Stimulated activated CD4-positive, alpha-beta T cell treated with anti-CD3 and anti-CD28 coated beads, Interleukin-15, amount 100 ng/mL, for 1 hour (primary cell): Measurements from ENCODE around the gene TENM4.

Experiments
- DNase-seq, 2 donors: peaks; one replicate each; pipeline ENCODE4 v3.0.0-alpha.2; 2020; ENCODE audit warnings: low read depth in 1 of 2, low spot score in 1 of 2

TENM4 gene

GRCh38 chr11:78727816-78728215 lies 713.0 kb downstream of the TENM4 start:
- no peak for DNase-seq

- DNase-seq: no peak
Measured at GRCh38 chr11:78725200-78725599, 715.6 kb downstream of the TENM4 start.

- no peak for DNase-seq
Measured at GRCh38 chr11:78722786-78723185, 718.0 kb downstream of the TENM4 start.

GRCh38 chr11:78720281-78720989 lies 720.4 kb downstream of the TENM4 start:
- DNase-seq: no peak

GRCh38 chr11:78717041-78717440 lies 723.8 kb downstream of the TENM4 start:
- no peak for DNase-seq

- peak in 1 of 2 donors; percentile 8 for DNase-seq
Measured at GRCh38 chr11:78715639-78716311, 725.1 kb downstream of the TENM4 start.

- no peak for DNase-seq
Measured at GRCh38 chr11:78714539-78714938, 726.3 kb downstream of the TENM4 start.

- DNase-seq: no peak
Measured at GRCh38 chr11:78711735-78712134, 729.1 kb downstream of the TENM4 start.

GRCh38 chr11:78710417-78710816 lies 730.4 kb downstream of the TENM4 start:
- DNase-seq: no peak

GRCh38 chr11:78708388-78708787 lies 732.4 kb downstream of the TENM4 start:
- no peak for DNase-seq

- no peak for DNase-seq
Measured at GRCh38 chr11:78706551-78706950, 734.3 kb downstream of the TENM4 start.

- no peak for DNase-seq
Measured at GRCh38 chr11:78704811-78705210, 736.0 kb downstream of the TENM4 start.

GRCh38 chr11:78699609-78700135 lies 741.2 kb downstream of the TENM4 start:
- no peak for DNase-seq

GRCh38 chr11:78698612-78699011 lies 742.2 kb downstream of the TENM4 start:
- no peak for DNase-seq

GRCh38 chr11:78696177-78696576 lies 744.7 kb downstream of the TENM4 start:
- DNase-seq: no peak

- no peak for DNase-seq
Measured at GRCh38 chr11:78694152-78694551, 746.7 kb downstream of the TENM4 start.

GRCh38 chr11:78691215-78691614 lies 749.6 kb downstream of the TENM4 start:
- DNase-seq: no peak

- no peak for DNase-seq
Measured at GRCh38 chr11:78690352-78690987, 750.4 kb downstream of the TENM4 start.

- no peak for DNase-seq
Measured at GRCh38 chr11:78689585-78690153, 751.2 kb downstream of the TENM4 start.

- DNase-seq: no peak
Measured at GRCh38 chr11:78689101-78689500, 751.7 kb downstream of the TENM4 start.

- no peak for DNase-seq
Measured at GRCh38 chr11:78688460-78688859, 752.4 kb downstream of the TENM4 start.

GRCh38 chr11:78685156-78685555 lies 755.7 kb downstream of the TENM4 start:
- no peak for DNase-seq
